ENCODE data around the gene ACVR1.
"Not testable (repeated sequence)": the region's sequence is repeated elsewhere in the genome, so short reads cannot be mapped to it uniquely, and the experiment has no call there.

The ACVR1 gene

GRCh38 chr2:157747695-157748370, 128.3 kb downstream of the ACVR1 start:
- DNase-seq = no peak

- no peak for DNase-seq
These were observed 128.8 kb downstream of the ACVR1 start for GRCh38 chr2:157747280-157747679.

- no peak for DNase-seq
These were observed 129.7 kb downstream of the ACVR1 start for GRCh38 chr2:157746234-157746950.

GRCh38 chr2:157744571-157745076, 131.5 kb downstream of the ACVR1 start:
- no peak for DNase-seq

GRCh38 chr2:157743051-157743450, 133.1 kb downstream of the ACVR1 start:
- DNase-seq = no peak

GRCh38 chr2:157741819-157742484, 134.2 kb downstream of the ACVR1 start:
- DNase-seq = no peak

GRCh38 chr2:157737656-157738055, 138.5 kb downstream of the ACVR1 start:
- DNase-seq = no peak

- DNase-seq = no peak
These were observed 140.6 kb downstream of the ACVR1 start for GRCh38 chr2:157735532-157735931.

- no peak for DNase-seq
These were observed 142.9 kb downstream of the ACVR1 start for GRCh38 chr2:157733263-157733662.

- no peak for DNase-seq
These were observed 143.5 kb downstream of the ACVR1 start for GRCh38 chr2:157732596-157732995.

- no peak for DNase-seq
These were observed 148.4 kb downstream of the ACVR1 start for GRCh38 chr2:157727693-157728092.

GRCh38 chr2:157726946-157727345, 149.2 kb downstream of the ACVR1 start:
- DNase-seq = no peak

- DNase-seq = no peak
These were observed 150.3 kb downstream of the ACVR1 start for GRCh38 chr2:157725846-157726245.

GRCh38 chr2:157722580-157723234, 153.4 kb downstream of the ACVR1 start:
- DNase-seq = no peak

GRCh38 chr2:157720504-157720903, 155.6 kb downstream of the ACVR1 start:
- no peak for DNase-seq

- DNase-seq = not testable (repeated sequence)
These were observed 171.5 kb downstream of the ACVR1 start for GRCh38 chr2:157704653-157705052.

- not testable (repeated sequence) for DNase-seq
These were observed 172.0 kb downstream of the ACVR1 start for GRCh38 chr2:157704148-157704547.

- no peak for DNase-seq
These were observed 176.3 kb downstream of the ACVR1 start for GRCh38 chr2:157699806-157700205.

- no peak for DNase-seq
These were observed 177.1 kb downstream of the ACVR1 start for GRCh38 chr2:157699009-157699408.

- no peak for DNase-seq
These were observed 177.7 kb downstream of the ACVR1 start for GRCh38 chr2:157698430-157698829.

GRCh38 chr2:157696036-157696435, 180.1 kb downstream of the ACVR1 start:
- DNase-seq = no peak

GRCh38 chr2:157692768-157693167, 183.4 kb downstream of the ACVR1 start:
- no peak for DNase-seq

GRCh38 chr2:157691695-157692094, 184.4 kb downstream of the ACVR1 start:
- DNase-seq = no peak

Measured in GF-D8 (cell line).